HG03097 (cell line): ENCODE results near the gene PACSIN1.

Experiments used
- ATAC-seq: cut with Tn5 transposase; IDR thresholded peaks from one replicate; pipeline ENCODE4 v1.9.1; 2021; ENCODE audit not compliant: unreplicated experiment, low FRiP score

Gene PACSIN1

DNA sequence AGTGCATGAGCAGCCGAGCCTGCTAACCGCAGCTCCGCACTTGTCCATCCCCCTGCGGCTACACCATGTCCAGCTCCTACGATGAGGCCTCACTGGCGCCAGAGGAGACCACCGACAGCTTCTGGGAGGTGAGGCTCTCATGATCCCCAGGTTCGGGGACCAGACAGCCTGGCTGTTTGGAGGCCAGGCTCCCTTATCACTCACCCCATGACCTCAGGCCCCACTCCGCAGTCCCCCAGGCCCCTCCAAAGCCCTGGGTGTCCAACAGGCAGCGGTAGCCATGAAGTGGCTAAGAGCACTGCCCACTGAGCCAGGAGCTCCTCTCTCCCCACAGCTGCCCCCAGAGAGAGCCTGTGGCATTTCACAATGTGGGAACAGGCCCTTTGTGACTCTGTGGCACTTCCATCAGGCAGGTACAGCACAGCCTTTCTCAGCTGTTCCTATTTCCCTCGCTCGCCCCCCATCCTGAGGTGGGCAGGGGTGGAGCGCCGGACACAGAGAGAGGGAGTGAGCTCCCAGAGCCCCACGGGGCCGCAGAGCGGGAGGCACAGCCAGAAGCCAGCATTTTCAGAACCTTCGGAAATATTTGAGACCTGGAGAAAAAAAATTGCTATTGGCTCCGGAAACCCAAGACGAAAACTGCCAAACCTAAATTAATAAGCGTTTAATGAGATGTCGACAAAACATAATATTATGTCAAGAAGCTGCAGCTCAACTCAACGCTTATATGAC, 60.5 kb downstream of the PACSIN1 start:
- no peak for ATAC-seq

DNA sequence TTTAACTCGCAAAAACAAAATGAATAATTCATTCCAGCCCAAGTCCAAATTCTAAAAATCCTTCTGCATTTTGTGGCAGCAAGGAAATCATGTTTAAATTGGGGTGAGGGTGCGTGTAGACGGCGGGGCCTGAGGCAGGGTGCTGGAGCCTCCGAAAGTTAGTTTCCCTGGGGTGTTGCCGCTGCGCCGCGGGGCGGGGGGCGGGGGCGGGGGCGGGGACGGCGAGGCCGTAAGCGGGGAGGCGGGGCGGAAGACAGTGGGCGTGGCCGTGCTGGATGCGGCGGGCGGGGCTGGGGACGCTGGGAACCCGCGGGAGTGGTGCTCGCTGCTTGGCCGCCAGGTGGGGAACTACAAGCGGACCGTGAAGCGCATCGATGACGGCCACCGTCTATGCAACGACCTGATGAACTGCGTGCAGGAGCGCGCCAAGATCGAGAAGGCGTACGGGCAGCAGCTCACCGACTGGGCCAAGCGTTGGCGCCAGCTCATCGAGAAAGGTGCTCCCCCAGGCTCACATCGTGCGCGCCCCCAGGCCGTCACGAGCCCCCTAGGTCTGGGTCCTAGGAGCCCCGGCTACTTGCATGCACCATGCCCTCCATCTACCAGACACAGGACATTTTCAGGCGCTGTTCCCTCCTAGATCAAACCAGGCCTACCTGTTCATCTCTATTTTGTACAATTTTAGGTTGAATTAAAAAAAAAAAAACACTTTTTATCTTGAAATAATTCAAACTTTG, 61.3 kb downstream of the PACSIN1 start:
- ATAC-seq, result peak; percentile 74

DNA sequence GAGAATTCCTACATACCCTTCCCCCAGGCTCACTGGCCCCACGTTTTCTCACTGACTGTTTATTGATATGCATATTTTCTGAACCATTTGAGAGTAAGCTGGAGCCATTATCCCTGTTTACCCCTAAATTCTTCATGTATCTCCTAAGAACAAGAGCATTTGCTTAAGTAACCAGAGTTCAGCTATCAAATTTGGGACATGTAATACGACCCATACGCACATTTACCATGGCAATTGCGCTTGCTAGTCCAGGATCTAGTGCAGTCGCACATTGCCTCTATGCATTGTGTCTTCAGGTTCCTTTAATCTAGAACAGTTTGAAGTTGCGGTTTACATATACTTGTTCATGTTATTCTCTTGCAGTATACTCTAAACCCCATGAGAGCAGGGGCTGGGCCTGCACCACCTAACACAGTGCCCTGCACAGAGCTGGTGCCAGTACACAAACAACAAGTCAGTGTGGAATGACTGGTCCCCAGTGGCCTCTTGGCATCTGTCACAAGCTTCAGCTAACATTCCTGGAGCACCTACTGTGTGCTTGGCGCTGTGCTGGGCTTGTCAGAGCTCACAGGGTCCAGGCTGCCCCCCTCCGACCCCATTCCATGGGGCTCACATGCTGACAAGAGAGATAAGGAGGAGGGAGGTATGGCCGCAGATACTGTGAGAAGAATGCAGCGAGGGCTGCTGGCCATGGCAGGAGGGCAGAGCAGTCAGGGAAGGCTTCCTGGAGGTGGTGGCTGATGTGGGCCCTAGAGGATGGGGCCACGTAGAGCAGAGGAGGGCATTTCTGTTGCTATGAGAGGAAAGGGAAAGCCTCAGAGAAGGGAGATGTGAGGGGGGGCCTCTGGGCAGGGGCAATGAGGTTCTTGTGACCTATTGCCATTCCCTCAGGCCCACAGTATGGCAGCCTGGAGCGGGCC, 62.1 kb downstream of the PACSIN1 start:
- ATAC-seq, result no peak

DNA sequence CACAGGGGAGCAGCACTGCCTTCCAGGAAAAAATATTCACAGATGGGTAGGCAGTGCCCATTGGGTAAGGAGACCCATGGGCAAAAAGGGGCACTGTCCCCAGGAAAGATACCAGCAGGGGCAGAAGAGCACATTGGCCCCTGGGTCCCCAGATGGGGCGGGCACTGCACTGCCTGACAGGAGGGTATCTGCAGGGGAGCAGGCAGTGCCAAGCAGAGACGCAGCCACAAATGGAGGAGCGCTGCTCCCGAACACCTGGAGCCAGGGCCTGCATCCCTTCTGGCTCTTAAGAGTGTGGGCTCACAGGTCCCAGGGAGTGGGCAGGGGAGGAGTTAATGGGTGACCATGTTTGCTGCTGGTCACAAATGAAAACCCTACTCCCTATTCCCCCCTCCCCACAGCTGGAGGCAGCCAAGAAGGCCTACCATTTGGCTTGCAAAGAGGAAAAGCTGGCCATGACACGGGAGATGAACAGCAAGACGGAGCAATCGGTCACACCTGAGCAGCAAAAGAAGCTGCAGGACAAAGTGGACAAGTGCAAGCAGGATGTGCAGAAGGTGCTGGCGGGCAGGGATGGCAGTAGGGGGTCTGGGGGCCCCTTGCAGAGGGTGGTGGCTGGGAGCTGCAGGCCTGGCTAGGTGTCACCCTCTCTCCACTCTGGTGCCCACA, 63.3 kb downstream of the PACSIN1 start:
- no peak for ATAC-seq

DNA sequence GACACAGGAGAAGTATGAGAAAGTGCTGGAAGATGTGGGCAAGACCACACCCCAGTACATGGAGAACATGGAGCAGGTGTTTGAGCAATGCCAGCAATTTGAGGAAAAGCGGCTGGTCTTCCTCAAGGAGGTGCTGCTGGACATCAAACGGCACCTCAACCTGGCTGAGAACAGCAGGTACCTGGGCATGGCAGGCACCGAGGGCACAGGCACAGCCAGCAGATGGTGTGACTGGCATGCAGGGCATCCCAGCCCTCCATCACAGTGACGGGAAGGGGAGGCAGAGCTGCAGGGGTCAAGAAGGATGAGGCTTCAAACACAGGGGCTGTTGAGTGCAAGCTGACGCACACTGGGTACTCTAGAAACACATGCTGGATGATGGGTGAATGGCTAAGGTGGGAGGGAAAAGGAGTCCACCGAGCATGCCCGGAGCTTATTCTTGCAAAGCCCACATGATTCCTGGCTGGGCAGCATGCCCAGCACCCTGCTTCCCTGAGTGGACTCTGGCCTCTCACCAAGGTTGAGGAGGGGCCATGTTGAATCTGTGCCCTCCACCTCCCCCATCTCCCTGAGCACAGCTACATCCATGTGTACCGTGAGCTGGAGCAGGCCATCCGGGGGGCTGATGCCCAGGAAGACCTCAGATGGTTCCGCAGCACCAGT, 63.9 kb downstream of the PACSIN1 start:
- ATAC-seq, result no peak

DNA sequence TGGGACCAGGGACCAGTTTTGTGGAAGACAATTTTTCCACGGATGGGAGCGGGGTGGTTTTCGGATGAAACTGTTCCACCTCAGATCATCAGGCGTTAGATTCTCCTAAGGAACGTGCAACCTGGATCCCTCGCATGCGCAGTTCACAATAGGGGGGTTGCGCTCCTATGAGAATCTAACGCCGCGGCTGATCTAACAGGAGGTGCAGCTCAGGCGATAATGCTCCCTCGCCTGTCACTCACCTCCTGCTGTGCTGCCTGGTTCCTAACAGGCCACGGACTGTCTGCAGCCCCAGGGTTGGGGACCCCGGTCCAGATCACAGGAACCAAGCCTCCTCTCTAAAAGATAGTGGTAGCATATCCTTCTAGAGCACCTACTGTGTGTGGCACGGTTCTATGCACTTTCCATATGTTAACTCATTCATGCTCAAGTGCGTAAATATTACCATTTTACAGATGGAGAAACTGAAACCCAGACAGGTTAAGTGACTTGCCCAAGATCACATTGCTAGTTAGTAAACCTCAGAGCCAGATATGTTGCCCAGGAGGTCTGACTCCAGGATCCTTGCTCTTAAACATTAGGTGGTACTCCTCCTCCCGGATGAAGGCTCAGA, 65.0 kb downstream of the PACSIN1 start:
- no peak for ATAC-seq

DNA sequence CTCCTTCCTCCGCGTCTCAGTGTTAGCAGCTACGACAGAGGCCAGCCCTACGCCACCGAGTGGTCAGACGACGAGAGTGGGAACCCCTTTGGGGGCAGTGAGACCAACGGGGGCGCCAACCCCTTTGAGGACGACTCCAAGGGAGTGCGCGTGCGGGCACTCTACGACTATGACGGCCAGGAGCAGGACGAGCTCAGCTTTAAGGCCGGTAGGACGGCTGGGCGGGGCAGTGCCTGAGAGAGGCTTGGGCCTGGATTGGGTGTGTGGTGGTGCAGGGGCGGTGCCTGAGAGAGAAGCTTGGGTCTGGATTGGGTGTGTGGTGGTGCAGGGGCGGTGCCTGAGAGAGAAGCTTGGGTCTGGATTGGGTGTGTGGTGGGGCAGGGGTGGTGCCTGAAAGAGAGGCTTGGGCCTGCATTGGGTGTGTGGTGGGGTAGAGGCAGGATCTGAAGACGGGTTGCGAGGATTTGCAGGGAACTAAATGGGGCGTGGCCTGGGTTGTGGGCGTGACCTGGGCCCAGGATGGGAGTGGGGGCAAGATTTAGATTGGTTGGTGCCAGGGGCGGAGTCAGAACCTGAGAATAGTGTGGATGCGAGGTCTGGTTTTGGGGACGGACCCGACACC, 65.8 kb downstream of the PACSIN1 start:
- ATAC-seq, result no peak

DNA sequence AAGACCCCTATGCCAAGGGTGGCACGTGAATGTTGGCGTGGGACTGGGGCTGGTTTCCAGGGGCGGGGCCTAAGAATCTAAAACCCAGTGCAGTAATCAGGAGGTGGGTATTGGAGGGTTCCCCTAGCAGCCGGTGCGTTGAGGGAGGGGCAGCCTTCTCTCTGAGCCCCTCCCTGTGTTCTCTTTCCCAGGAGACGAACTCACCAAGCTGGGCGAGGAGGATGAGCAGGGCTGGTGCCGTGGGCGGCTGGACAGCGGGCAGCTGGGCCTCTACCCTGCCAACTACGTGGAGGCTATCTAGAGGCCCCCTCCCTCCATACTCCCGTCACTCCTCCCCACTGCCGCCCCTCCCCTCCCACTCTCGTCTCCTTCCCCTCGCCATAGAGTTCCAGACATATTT, 66.4 kb downstream of the PACSIN1 start:
- no peak for ATAC-seq

DNA sequence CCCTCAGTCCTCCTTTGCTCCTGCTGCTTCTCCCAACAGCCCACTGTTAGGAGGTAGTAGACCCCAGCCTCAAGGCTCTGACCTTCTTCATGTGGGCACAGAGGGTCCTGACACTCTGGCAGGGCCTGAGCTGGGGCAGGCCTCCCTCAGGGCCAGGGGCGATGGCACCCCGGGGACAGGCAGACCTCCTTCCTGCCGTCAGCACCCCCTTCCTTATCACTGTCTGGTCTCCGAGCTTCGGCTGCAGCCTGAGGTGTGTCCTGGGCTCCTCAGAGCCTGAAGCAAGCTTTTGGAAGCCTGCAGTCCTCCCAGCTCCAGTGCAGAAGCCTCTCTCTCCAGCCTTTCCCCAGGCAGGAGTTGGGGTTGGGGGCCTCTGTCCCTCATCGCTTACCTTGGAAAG, 68.3 kb downstream of the PACSIN1 start:
- no peak for ATAC-seq

DNA sequence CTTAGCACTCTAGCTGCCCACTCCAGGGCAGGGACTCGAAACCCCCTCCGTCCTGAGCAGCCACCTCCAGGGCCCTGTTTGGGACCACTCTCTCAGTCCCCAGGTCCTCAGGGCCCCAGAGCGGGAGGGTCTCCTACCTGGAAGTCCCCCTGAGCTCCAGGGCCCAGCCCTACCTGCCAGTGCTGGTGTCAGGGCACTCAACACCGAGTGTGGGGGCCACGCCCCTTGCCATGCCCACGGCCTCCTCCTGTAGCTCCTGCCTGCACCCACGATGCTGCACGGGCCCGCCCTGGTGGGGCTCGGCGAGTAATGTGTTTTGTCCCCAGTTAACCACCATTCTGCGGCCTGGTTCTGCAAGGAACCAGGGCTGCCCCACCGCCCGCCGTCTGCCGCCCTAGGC, 68.8 kb downstream of the PACSIN1 start:
- ATAC-seq, result no peak

DNA sequence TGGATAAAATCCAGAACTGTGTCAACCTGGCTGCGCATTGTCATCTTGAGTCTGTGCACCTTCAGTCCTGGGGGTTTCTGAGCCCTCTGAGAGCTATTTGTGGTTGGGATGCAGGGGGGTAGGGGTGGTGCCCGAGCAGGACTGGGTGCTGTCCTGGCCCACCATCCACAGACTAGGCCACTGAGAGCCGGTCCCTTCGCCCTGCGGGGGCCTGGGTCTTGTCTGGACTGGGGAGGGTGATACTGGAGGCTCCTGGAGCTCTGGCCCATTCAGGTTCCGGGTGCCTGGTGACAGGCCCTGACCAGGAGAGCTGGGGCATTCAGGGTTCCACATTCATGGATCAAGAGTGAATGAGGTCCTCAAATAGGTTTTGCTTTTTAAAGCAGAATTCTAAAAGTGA, 69.3 kb downstream of the PACSIN1 start:
- ATAC-seq, result no peak

DNA sequence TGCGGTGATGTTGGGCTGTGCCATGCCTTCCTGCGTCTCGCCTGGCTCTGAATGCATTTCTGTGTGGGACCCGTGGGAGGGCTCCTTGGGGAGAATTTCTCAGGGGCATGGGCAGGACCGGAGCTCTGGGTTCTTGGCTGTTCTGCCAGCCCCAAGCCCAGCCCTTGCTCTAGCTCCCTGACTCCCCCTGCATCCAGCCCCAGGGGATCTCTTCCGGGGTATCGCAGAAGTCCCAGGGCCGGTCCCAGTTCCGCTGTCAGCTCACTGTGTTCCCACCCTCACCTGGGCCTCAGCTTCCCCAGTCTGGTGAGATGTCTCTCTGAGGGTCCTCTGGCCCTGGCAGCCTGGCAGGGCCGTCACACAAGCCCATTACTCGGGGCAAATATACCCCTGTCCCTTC, 69.8 kb downstream of the PACSIN1 start:
- ATAC-seq, result no peak

DNA sequence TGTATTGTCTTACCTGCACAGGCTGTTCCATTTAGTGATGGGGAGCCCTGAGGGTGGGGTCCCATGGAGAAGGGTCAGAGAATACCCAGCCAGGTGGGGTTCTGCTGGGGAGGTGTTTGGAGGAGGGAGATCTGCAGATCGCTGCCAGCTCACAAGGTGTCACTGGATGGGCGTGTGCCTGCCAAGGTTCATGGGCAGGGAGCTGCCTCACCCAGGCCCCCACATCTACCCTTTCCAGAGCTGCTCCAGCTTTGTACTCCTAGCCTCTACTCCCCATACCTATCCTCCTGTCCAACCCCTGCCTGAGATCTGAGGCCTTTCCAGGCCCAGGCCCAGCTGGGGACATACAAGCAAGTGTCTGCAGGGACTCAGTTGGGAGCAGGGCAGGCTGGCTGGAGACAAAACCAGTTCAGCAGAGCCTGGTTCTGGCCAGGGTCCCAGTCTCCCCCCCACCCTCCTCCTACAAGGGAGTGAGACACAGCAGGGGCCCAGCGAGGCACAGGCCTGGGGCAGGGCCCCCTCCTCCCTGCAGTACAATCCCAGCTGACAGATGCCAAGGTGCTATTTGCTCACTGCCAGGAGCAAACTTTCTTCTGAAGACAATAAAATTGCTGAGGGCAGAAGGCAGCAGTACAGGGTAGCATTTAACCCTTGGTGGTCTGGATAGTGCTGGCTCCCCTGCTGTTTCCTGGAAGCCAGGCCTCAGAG, 70.5 kb downstream of the PACSIN1 start:
- no peak for ATAC-seq

DNA sequence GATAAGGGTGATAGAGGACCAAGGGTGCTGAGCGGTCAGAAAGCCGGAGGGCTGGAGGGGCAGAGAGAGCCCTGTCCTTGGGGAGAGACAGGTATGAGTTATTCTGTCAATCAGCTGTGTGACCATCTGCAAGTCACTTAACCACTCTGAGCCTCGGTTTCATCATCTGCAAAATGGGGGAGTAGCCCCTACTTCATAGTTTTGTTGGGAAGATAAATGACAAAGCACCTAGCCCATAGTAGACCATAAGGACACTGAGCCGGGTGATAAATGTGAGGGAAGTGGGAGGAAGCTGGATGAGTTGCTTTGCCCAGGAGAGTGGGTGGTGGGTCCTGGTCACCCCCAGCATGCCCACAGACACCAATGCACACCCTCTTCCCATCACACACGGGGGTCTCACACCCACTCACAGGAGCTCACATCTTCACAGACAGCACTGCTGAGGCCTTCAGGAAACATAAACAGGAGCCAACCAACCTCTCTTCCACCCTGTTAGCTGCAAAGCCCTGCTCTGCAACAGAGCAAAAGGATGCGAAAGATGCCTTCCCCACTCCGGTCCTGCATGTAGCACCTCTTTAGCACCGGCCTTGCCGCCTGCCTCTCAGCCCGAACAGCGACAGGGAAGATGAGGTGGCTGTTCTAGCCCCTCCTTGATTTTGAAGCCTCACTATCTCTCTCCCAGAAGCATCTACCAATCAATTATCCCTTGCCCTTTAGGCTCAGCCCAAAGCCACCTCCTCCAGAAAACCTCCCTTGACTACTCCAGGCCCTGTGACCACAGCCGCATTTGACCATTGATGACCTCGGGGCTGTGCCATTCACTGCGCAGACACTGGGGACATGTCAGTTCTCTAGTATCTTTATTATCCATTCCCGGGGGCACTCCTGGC, 71.3 kb downstream of the PACSIN1 start:
- no peak for ATAC-seq

DNA sequence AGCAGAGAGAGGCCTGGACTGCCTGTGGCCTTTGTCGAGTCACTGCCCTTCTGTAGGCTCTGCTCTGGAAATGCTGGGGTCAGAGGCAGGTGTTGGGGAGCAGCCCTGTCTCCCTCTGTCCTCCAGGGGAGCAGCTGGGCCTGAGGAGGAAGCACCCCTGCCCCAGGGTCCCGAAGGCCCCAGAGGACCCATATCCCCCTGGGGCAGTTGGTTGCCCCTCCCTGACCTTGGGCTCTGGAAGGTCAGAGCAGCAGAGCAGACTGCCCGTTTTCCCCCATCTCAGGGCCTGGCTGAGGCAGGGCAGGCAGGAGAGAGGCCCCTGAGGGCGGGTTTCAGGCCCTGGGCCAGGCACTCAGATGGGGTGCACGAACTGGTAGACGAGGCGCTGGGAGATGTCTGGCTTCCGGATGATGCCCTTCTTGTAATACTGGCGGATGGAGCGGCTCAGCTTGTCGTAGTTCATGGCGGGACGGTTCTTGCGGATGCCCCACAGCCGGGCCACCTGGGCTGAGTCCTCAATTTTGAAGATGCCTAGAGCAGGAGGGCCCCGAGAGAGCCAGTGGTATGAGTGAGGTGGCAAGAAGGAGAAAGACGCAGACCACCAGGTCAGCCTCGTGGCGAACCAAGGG, 72.2 kb downstream of the PACSIN1 start:
- no peak for ATAC-seq

DNA sequence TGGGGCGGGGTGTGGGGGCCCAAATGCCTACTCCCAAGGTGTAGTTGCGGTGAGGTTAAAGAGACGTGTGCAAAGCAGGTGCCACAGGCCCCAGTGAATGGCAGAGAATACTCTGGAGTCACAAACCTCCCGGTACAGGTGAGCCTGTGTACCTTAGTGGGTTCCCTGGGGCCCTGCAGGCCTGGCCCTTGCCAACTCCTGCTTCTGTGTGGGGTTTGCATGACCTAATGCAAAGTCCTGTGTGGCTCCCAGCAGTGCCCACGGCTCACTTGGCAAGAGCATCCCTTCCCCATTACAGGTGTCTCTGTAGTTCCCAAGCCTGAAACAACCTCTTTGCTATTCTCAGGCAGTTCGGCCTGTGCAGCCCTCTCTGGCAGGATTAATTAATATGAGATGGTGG, 72.7 kb downstream of the PACSIN1 start:
- no peak for ATAC-seq

DNA sequence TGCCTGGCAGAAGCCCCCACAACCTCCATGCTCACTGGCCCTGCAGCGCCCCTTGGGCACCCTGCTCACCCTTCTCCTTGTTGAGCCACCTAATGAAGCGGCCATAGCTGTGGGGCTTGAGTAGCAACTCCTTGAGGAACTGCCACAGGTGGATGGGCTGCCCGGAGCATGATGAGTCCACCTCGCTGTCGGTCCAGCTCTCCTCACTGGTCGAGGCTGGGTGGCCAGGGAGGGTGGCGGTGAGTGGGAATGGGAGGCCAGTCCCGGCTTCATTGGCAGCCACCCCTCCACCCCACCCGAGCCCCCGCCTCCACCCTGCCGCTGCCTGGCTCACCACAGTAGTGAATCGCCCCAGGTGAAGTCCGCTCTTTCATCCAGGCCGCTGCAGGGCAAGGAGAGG, 73.3 kb downstream of the PACSIN1 start:
- no peak for ATAC-seq
